NCI-H2196 (cell line): ENCODE data around the gene EFHC1.

Experiments used
- DNase-seq: peaks from one replicate; lab custom pipeline; 2025; ENCODE audit not compliant: unreplicated experiment; lab: John Stamatoyannopoulos, UW

Gene EFHC1

GRCh38 chr6:52538252-52538900, 118.2 kb downstream of the EFHC1 start:
- DNase-seq: no peak

DNA sequence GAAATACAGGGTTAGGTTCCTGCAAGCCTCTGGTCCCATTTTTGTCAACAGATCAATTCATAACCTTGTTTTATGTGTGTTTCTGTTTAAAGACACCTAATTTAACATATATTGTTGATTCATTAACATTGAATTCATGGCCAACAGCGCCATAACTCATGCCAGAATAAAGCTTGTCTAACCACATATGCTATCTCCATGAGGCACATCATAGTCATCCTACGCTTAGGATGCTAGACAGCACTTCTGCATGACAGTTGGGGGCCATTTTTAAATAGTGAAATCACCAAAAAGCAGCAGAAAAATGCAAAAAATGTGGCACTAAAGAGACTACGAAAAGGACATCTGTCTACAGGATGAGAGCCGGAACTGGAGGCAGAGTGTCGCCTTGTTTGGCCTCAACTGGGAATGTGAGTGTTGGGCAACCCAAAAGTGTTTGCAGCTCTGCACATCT, 118.8 kb downstream of the EFHC1 start:
- DNase-seq: no peak

GRCh38 chr6:52539607-52540006, 119.5 kb downstream of the EFHC1 start:
- DNase-seq: no peak

GRCh38 chr6:52540286-52540902, 120.3 kb downstream of the EFHC1 start:
- no peak for DNase-seq

DNA sequence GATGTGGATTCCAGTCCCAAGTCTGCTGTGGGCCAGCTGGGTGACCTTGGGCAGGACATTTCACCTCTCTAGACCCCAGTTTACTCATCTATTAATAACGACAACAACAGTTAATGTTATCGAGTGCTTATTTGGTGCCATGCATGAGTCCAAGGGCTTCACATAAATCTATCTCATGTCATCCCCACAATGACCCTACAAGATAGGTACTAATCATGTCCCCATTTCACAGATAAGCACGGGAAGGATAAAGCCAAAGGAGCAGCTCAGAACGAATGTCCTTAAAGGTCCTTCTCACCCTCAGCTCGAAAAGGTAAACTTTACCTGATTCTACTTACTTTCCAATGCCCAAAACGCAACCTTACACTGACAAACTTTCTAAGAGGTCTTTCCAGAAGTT, 121.0 kb downstream of the EFHC1 start:
- no peak for DNase-seq

- no peak for DNase-seq
These were observed 123.1 kb downstream of the EFHC1 start for GRCh38 chr6:52543262-52543661.

- no peak for DNase-seq
These were observed 123.8 kb downstream of the EFHC1 start for GRCh38 chr6:52543729-52544601.

- DNase-seq: no peak
These were observed 124.7 kb downstream of the EFHC1 start for GRCh38 chr6:52544602-52545405.

GRCh38 chr6:52545406-52546119, 125.4 kb downstream of the EFHC1 start:
- no peak for DNase-seq

DNA sequence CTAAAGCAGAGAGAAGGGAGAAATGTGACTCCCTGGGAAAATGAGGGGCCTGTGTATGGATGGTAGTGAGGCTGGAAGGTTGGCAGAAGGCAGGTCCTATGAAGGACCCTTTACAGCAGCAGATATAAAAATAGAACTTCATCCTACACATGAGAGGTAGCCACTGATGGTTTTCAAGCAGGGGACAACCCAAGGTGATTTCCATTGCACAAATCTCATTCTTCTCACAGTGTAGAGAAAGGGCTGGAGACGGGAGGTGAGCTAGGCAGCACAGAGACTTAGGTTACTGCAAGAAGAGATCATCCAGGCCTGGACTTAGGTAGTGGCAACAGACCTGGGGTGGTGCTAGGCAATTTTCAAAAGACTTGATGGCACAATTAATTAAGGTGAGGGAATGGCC, 126.0 kb downstream of the EFHC1 start:
- no peak for DNase-seq

DNA sequence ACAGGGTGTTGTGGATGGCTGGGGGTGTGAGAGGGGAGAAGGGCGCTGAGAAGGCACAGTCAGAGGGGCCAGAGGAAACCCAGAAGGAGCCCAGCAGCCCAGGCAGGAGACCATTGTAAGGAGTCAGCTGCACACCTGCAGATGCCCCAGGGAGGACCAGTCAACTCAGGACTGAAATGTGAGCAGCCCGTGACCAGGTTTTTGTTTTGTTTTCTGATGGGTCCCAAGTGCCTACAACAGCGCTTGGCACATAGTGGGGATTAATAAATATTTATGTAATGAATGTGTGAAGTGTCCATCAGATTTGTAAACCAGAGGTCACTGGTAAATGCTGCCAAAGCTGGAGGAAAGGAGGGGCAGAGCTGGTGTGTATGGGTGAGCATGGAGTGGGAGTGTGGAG, 126.5 kb downstream of the EFHC1 start:
- no peak for DNase-seq

- no peak for DNase-seq
These were observed 127.7 kb downstream of the EFHC1 start for GRCh38 chr6:52547647-52548352.

GRCh38 chr6:52548353-52548713, 128.2 kb downstream of the EFHC1 start:
- no peak for DNase-seq

DNA sequence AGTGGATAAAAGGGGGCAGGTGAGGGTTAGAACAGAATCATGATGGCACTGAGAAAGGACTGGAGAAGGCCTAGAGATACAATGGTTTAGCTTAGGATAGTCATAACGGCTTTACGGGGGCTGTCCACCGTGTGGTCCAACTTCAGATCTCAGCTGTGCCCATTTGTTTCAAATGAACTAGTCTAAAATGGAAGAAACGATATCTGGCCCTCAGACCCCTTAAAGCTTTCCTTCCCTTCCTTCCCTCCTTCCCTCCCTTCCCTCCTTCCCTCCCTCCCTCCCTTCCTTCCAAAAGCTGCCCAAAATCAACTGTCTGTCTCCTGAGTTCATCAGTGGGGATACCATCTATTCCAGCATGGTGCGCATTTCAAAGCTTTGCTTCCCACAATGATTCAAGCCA, 128.9 kb downstream of the EFHC1 start:
- no peak for DNase-seq

DNA sequence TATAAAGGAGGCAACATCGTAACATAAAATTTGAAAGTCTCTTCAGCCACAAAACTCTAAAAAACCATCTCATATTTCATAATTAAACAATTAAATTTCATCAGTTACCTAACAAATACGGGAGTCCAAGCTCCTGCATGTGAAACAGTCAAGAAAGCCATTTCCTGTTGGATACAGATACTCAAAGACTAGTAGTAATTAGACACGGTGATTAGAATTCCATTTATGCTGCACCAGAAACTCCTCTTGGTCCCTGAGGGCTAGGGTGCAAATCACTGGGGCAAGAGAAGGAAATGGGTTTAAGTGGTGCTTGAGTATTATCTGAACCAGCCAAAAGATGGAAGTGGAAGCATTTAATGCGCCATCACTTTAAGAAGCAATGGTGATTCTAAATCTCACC, 129.3 kb downstream of the EFHC1 start:
- DNase-seq: no peak

DNA sequence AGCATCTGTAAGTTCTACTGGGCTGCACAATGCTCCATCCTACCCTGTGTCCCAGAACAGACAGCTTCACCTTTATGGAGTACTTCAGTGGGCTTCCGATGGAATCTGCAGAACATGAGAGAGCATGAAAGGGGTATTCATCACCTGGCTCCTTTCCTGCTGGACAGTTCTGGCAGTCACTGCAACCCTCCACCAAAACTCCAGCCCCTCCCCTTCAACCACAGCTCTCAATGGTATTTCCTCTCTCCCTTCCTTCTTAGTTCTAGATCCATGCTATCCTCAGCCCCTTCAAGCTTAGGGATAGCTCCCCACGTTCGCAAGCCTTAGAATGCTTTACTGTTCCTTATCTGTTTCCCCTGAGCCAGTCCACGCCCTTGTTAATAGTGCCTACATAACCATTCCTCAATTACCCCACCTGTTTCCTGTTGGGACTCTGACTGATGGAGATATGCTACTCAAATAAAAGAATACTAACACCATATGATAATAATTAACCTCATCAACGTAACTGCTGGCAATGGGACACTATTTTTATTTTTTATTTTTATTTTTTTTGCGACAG, 130.0 kb downstream of the EFHC1 start:
- DNase-seq: no peak

GRCh38 chr6:52550870-52551269, 130.7 kb downstream of the EFHC1 start:
- no peak for DNase-seq

- DNase-seq: peak; percentile 87
These were observed 131.5 kb downstream of the EFHC1 start for GRCh38 chr6:52551483-52552277.

DNA sequence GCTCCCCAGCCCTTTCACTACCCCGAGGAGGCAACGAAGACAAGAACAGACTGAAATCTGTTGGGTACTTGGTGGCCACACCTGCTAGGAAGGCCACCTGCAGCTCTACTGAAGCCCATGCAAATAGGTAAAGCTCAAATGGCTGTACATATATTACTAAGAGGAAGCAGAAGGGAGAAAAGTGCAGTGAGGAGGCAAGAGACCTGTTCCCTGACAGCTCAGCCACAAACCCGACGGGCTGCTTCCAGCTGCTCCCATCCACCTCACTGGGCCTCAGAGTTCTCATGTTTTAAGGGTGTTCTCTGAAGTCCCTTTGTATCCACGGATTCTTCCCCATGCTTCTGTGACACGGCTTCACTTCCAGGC, 132.1 kb downstream of the EFHC1 start:
- no peak for DNase-seq
